SKM-1 treated with dmso at 0.1 percent for 144 hours (cell line): Measurements from ENCODE around the gene FUOM.

ENCODE experiments used
- DNase-seq: peaks from one replicate; lab custom pipeline; 2025; ENCODE audit not compliant: unreplicated experiment; lab: John Stamatoyannopoulos, UW

Gene FUOM

GRCh38 chr10:133357285-133358161 lies at the start of gene FUOM:
Gene FUOM (minus strand): TSS chr10:133358019. CDS start chr10:133358007, 12 bp downstream.
- DNase-seq: peak; percentile 74

GRCh38 chr10:133405844-133406527 lies 48.2 kb upstream of the FUOM start:
- no peak for DNase-seq

GRCh38 chr10:133405272-133405671 lies 47.5 kb upstream of the FUOM start:
- DNase-seq: no peak

- no peak for DNase-seq
These were observed 46.0 kb upstream of the FUOM start for GRCh38 chr10:133403784-133404183.

- DNase-seq: no peak
These were observed 45.5 kb upstream of the FUOM start for GRCh38 chr10:133403359-133403758.

GRCh38 chr10:133401981-133402725 lies 44.3 kb upstream of the FUOM start:
- no peak for DNase-seq

GRCh38 chr10:133401500-133401899 lies 43.7 kb upstream of the FUOM start:
- DNase-seq: no peak

- no peak for DNase-seq
These were observed 43.0 kb upstream of the FUOM start for GRCh38 chr10:133400624-133401424.

- no peak for DNase-seq
These were observed 41.3 kb upstream of the FUOM start for GRCh38 chr10:133399123-133399601.

GRCh38 chr10:133397938-133398337 lies 40.1 kb upstream of the FUOM start:
- no peak for DNase-seq

- no peak for DNase-seq
These were observed 38.3 kb upstream of the FUOM start for GRCh38 chr10:133396035-133396624.

GRCh38 chr10:133394801-133395221 lies 37.0 kb upstream of the FUOM start:
- no peak for DNase-seq

GRCh38 chr10:133394064-133394663 lies 36.3 kb upstream of the FUOM start, which contains the start of gene MTG1:
Gene MTG1 (plus strand): TSS chr10:133394157. CDS start chr10:133394221, 64 bp downstream.
- peak; percentile 95 for DNase-seq

- no peak for DNase-seq
These were observed 35.7 kb upstream of the FUOM start for GRCh38 chr10:133393401-133394063.

- DNase-seq: no peak
These were observed 34.1 kb upstream of the FUOM start for GRCh38 chr10:133391761-133392518.

GRCh38 chr10:133391249-133391635 lies 33.4 kb upstream of the FUOM start:
- DNase-seq: no peak

- no peak for DNase-seq
These were observed 32.9 kb upstream of the FUOM start for GRCh38 chr10:133390597-133391248.
